ENCODE results near the gene CAVIN2.

The CAVIN2 gene

DNA sequence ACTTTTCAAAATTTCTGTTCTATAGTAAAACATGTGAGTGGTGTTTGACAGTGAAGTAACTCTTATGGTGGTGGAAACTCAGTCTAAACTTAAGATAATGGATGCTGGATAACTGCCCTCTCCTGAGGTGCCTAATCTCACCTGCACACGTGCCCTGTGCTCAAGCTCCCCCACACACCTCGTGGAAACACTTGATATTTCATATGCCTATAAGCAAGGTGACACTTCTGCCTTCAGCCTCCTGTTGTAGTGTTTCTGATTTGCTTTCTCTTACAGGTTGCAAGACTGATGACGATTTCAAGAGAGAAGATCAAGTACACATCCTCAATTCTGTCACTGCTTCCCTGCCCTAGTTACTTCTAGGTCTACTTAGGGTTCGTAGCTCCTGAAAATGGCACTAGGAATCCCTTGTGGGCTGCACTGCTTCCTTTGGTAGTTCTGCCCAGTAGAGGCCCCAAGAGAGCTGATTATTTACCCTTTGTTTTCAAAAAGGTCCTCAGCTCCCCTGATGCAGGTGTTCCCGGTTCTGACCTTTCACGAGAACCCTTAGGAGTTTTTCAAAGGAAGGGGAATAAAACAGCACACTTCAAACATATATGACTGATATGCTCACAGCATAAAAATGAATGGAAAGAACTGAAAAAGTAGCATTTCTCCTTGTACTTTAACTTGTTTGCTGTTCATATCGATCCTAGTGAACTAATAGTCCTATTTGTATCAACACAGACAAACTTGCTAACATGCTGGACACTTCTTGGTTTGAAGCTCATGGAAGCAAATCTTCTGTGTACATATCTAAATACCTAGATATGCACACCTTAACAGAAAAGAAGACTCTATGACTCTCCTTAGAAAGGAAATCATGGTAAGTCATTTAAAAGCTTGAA lies 6.7 kb downstream of the CAVIN2 start:
- 82 to 94% methylated on average over 3 to 6 of the region's 7 CpGs for WGBS, 2 experiments (ENCODE audit: insufficient coverage in 2 of 2)
- H3K9me3 ChIP-seq (ENCODE audit: control insufficient read depth, low read length) = no peaks in the 10 kb centered on the region
- H3K36me3 ChIP-seq (ENCODE audit: control insufficient read depth, insufficient read depth, low read length) = no peaks in the 10 kb centered on the region
- H3K27ac ChIP-seq (ENCODE audit: low read depth, low read length, severe bottlenecking) = no peak overlapping the region
- H3K4me3 ChIP-seq (ENCODE audit: extremely low read depth, insufficient read depth, low read length, poor library complexity, severe bottlenecking) = no peak overlapping the region
- no peaks in the 10 kb centered on the region for H3K4me1 ChIP-seq (ENCODE audit: control insufficient read depth, insufficient read depth, low read length, poor library complexity, severe bottlenecking)

DNA sequence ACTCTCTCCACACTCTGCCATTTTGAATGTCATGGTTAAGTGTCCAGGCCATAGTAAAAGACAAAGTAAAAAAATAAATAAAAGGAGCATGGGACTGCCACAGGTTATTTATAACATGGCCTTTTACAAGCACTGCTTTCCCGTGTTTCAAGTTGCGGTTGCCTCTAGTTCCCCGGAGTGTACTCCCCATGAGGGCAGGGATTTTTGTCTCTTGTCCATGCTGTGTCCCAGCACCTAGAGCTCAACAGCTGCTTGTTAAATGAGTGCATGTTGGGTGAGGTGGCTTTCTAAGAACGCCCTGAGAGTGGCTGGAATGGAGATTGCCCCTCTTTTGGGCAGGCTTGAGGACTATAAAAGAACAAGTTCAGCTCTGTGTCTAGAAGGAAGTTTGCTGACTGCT lies 8.4 kb downstream of the CAVIN2 start:
- no peaks in the 10 kb centered on the region for H3K36me3 ChIP-seq (ENCODE audit: control insufficient read depth, insufficient read depth, low read length)
- no peaks in the 10 kb centered on the region for H3K9me3 ChIP-seq (ENCODE audit: control insufficient read depth, low read length)
- no peak overlapping the region for H3K4me3 ChIP-seq (ENCODE audit: extremely low read depth, insufficient read depth, low read length, poor library complexity, severe bottlenecking)
- H3K27ac ChIP-seq (ENCODE audit: low read depth, low read length, severe bottlenecking) = no peak overlapping the region
- no peaks in the 10 kb centered on the region for H3K4me1 ChIP-seq (ENCODE audit: control insufficient read depth, insufficient read depth, low read length, poor library complexity, severe bottlenecking)
- WGBS, 2 experiments (ENCODE audit: insufficient coverage in 2 of 2) = 91 to 96% methylated on average over 4 of the region's 4 CpGs

DNA sequence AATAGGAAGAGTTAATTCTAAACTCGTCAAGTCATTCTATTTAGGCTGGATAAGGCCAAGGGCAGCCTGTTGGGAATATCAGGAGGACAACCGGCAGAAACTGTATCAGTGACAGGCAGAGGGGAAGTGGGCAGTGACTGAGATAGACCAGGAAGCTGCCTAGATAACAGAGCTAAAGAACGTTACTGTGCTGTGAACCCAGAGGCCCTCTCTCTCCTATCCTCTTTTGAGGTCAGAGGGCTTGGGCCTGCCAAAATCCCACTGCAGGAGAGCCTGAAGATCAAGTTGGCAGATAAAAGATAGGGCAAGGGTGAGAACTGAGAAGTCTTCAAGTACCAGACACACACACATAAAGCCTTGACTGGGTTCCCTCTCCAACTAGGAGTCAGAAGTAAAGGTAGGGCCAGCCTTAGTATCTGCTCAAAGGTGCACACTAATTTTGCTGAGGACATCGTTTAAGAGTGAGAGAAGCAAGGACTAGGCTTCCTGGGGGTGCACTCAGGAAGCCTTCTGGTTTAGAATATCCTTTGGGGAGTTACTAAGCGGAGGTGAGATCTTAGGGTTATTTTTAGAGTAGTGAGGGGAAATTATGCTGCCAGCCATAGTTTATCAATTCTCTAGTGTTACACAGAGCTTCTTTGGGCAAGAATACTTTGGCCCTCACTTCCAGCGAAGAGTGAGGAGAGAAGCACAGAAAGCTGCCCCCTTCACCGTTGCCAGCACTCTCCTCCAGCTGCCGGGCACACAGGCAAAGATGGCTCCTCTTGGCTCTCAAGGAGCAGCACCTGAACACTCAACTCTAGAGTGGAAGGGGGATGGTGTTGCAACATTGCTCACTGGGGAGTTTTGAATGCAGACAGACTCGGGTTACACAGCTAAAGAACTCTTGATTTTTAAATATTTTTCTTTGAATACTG lies 9.8 kb downstream of the CAVIN2 start:
- 81 to 86% methylated on average over 6 to 7 of the region's 9 CpGs for WGBS, 2 experiments (ENCODE audit: insufficient coverage in 2 of 2)
- H3K9me3 ChIP-seq (ENCODE audit: control insufficient read depth, low read length) = no peaks in the 10 kb centered on the region
- no peak overlapping the region for H3K4me3 ChIP-seq (ENCODE audit: extremely low read depth, insufficient read depth, low read length, poor library complexity, severe bottlenecking)
- H3K4me1 ChIP-seq (ENCODE audit: control insufficient read depth, insufficient read depth, low read length, poor library complexity, severe bottlenecking) = no peaks in the 10 kb centered on the region
- no peaks in the 10 kb centered on the region for H3K36me3 ChIP-seq (ENCODE audit: control insufficient read depth, insufficient read depth, low read length)
- peak overlapping the region; percentile 60 for H3K27ac ChIP-seq (ENCODE audit: low read depth, low read length, severe bottlenecking)

DNA sequence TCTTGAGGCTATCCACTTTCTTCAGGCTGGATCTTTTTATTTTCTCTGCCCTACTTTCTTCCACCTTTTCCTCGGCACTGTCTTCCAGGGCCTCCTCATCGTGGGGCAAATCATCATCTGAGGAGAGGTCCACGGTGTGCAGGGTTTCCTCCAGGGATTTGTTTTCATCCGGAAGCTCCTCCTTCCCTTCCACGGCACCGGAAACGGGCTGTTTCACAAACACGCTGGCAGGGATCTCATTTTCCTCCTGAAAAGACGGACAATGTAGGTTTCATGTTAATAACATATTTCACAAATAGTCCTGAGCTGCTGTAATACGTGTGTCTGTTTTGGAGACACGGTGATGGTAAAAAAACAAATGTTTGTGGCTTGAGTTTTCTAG lies 10.4 kb downstream of the CAVIN2 start:
- Histone ChIP-seq H3K36me3 (ENCODE audit: control insufficient read depth, insufficient read depth, low read length) (no peaks in the 10 kb centered on the region), H3K27ac (ENCODE audit: low read depth, low read length, severe bottlenecking) (peak overlapping the region; percentile 60), H3K4me3 (ENCODE audit: extremely low read depth, insufficient read depth, low read length, poor library complexity, severe bottlenecking) (no peak overlapping the region), H3K9me3 (ENCODE audit: control insufficient read depth, low read length) (no peaks in the 10 kb centered on the region), H3K4me1 (ENCODE audit: control insufficient read depth, insufficient read depth, low read length, poor library complexity, severe bottlenecking) (no peaks in the 10 kb centered on the region)
- WGBS, 2 experiments (ENCODE audit: insufficient coverage in 2 of 2) = 90 to 98% methylated on average over 6 to 8 of the region's 11 CpGs

DNA sequence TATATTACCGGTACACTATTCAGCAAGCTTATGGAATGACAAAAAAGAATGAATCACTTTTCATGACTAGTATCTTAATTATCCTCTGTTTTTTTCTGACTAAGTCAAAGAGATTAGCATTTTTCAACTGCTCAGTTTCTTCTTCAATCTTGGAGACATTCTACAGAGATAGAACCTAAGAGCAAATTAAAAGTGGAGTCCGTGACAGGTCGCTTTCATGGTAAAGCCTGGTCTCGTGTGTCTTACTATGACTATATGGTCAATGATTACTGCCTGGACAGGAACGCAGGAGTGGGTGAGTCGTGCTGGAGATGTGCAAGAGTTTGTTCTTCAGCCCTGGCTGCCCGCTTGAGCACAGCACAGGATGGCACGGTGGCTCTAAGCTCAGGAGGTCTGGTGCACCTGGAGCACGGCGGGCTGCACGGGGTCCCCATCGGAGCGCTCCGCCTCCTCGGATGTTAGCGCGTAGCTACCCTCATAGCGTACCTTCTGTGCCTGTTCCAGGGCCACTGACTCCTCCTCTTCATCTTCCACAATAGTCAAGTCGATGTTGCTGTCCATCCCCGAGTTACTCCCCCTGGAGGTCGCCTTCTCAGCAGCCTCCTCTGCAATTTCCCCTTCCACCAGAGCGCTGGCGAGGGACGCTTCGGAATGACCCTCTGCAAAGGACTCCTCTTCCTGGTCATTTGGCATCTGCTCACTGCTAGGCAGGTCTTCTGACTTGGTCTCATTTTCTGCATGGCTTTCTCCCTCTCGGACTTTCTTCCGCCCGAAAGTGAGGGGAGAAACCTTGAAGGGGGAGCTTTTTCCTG lies 11.1 kb downstream of the CAVIN2 start:
- Histone ChIP-seq H3K36me3 (ENCODE audit: control insufficient read depth, insufficient read depth, low read length) (no peaks in the 10 kb centered on the region), H3K4me3 (ENCODE audit: extremely low read depth, insufficient read depth, low read length, poor library complexity, severe bottlenecking) (no peak overlapping the region), H3K4me1 (ENCODE audit: control insufficient read depth, insufficient read depth, low read length, poor library complexity, severe bottlenecking) (no peaks in the 10 kb centered on the region), H3K9me3 (ENCODE audit: control insufficient read depth, low read length) (no peaks in the 10 kb centered on the region), H3K27ac (ENCODE audit: low read depth, low read length, severe bottlenecking) (no peak overlapping the region)
- WGBS, 2 experiments (ENCODE audit: insufficient coverage in 2 of 2) = 93 to 97% methylated on average over 19 to 24 of the region's 28 CpGs

DNA sequence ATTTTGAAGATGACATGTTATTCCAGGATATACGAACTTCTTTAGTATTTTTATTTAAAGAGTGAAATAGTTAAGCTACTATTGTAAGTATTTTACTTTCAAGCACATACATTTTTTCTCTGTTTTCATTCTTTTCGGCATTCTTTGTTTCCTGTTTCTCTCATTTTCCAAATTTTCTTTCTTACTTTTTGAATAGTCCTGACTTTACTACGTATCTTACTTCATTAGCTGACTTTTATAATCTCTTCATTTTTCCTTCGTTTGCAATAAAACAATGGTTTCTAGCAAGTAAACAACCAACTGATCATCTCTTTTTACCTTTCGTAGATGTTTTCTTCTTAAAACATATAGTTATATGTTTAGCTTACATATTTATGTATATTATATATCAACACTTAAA lies 11.8 kb downstream of the CAVIN2 start:
- Histone ChIP-seq H3K36me3 (ENCODE audit: control insufficient read depth, insufficient read depth, low read length) (no peaks in the 10 kb centered on the region), H3K9me3 (ENCODE audit: control insufficient read depth, low read length) (no peaks in the 10 kb centered on the region), H3K27ac (ENCODE audit: low read depth, low read length, severe bottlenecking) (no peak overlapping the region), H3K4me3 (ENCODE audit: extremely low read depth, insufficient read depth, low read length, poor library complexity, severe bottlenecking) (no peak overlapping the region), H3K4me1 (ENCODE audit: control insufficient read depth, insufficient read depth, low read length, poor library complexity, severe bottlenecking) (no peaks in the 10 kb centered on the region)
- WGBS, 2 experiments (ENCODE audit: insufficient coverage in 2 of 2) = 91 to 96% methylated on average over 3 of the region's 5 CpGs

DNA sequence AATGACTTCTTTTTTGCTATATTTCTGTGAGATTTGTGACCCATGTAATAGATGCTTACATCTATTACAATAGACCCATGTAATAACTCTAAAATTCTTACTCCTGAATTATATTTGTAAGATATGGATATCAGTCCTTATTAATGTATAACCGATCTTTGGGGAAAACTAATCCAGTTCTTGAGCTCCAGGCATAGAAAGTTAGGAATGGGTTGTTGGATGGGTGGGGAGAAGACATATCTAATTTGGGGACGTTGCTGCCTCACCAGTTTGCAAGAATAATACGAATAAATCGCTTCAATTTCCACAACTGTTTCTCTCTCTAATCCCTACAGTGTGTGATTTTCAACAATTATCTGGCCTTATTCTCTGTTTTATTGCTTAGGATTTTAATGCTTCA lies 13.5 kb downstream of the CAVIN2 start:
- Histone ChIP-seq H3K36me3 (ENCODE audit: control insufficient read depth, insufficient read depth, low read length) (no peaks in the 10 kb centered on the region), H3K4me1 (ENCODE audit: control insufficient read depth, insufficient read depth, low read length, poor library complexity, severe bottlenecking) (no peaks in the 10 kb centered on the region), H3K9me3 (ENCODE audit: control insufficient read depth, low read length) (no peaks in the 10 kb centered on the region), H3K27ac (ENCODE audit: low read depth, low read length, severe bottlenecking) (no peak overlapping the region), H3K4me3 (ENCODE audit: extremely low read depth, insufficient read depth, low read length, poor library complexity, severe bottlenecking) (no peak overlapping the region)
- 100% methylated on average over 1 of the region's 4 CpGs; no CpG with 5 or more reads in 1 of the 2 experiments for WGBS, 2 experiments (ENCODE audit: insufficient coverage in 2 of 2)

DNA sequence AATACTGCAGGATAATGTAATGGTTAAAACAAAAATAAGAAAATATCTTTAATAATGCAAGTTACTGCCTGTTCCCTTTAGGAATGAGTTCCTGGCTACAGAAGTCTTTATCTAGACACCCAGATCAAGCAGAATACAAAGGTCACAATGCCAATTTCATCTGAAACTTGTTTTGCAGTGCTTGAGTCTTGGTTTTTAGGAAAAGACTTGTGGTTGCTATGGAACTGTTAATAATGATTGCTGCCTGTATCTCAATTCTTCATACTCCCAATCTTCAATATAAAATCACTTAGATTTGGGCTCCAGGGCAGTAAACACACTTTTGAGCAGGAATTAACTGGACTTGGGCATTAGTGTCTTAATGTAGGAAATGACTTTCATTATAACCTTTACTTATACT lies 14.2 kb downstream of the CAVIN2 start:
- no peaks in the 10 kb centered on the region for H3K36me3 ChIP-seq (ENCODE audit: control insufficient read depth, insufficient read depth, low read length)
- no peak overlapping the region for H3K27ac ChIP-seq (ENCODE audit: low read depth, low read length, severe bottlenecking)
- no peak overlapping the region for H3K4me3 ChIP-seq (ENCODE audit: extremely low read depth, insufficient read depth, low read length, poor library complexity, severe bottlenecking)
- no peaks in the 10 kb centered on the region for H3K9me3 ChIP-seq (ENCODE audit: control insufficient read depth, low read length)
- no peaks in the 10 kb centered on the region for H3K4me1 ChIP-seq (ENCODE audit: control insufficient read depth, insufficient read depth, low read length, poor library complexity, severe bottlenecking)

DNA sequence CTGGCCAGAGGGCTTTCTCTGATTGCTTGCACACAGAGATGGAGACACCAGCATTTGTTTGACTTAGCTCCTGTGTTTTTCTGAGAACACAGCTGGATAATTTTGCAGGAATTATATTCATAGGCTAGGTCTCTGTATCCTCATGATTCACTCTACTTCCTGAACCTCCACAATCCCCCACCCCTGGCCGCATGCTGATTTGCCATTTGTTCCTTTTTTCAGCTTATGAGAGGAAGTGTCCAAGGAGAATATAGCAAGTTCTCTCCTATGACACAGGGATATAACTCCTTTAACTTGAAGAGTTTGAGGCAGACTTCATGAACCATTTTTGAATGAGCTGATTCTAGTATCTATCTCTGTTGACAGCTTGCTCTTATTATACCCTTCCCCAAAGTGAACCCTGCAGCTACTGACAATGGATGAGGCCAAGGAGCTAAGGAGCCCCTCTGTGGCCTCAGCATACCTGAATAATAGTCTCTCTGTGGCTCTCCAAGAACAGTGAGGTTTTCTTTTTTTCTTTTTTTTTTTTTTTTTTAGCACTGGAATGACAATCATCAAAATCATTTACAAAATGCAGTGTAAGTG lies 15.4 kb downstream of the CAVIN2 start:
- Histone ChIP-seq H3K27ac (ENCODE audit: low read depth, low read length, severe bottlenecking) (no peak overlapping the region), H3K4me3 (ENCODE audit: extremely low read depth, insufficient read depth, low read length, poor library complexity, severe bottlenecking) (no peak overlapping the region), H3K4me1 (ENCODE audit: control insufficient read depth, insufficient read depth, low read length, poor library complexity, severe bottlenecking) (no peaks in the 10 kb centered on the region), H3K9me3 (ENCODE audit: control insufficient read depth, low read length) (no peaks in the 10 kb centered on the region), H3K36me3 (ENCODE audit: control insufficient read depth, insufficient read depth, low read length) (no peaks in the 10 kb centered on the region)
- no CpG with 5 or more reads among the region's 1 CpG for WGBS, 2 experiments (ENCODE audit: insufficient coverage in 2 of 2)

DNA sequence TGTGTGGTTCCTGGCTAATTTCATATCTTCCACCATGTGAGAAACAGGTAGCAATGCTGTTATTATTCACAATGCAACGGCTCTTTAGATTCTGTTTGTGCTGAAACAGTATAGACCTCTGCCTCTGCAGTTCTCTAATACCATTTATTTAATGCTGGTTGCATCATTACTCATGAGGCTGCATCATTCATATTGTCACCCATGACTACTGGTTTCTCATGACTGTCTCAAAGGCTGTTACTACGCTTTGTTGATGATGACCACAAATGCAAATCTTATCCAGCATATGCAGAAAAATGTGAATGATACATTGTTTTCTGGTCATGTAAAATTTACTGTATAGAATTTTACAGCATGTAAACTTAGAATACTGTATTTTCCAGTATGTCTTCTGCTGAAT lies 22.5 kb downstream of the CAVIN2 start:
- Histone ChIP-seq H3K4me3 (ENCODE audit: extremely low read depth, insufficient read depth, low read length, poor library complexity, severe bottlenecking) (no peak overlapping the region), H3K4me1 (ENCODE audit: control insufficient read depth, insufficient read depth, low read length, poor library complexity, severe bottlenecking) (no peaks in the 10 kb centered on the region), H3K36me3 (ENCODE audit: control insufficient read depth, insufficient read depth, low read length) (no peaks in the 10 kb centered on the region), H3K9me3 (ENCODE audit: control insufficient read depth, low read length) (no peaks in the 10 kb centered on the region), H3K27ac (ENCODE audit: low read depth, low read length, severe bottlenecking) (no peak overlapping the region)
- WGBS, 2 experiments (ENCODE audit: insufficient coverage in 2 of 2) = 83 to 100% methylated on average over 1 of the region's 2 CpGs

Measured in mesodermal cell (in vitro differentiated cells).